LNCAP (cell line): ENCODE measurements around the gene CUX1.

Experiments
- CTCF ChIP-seq: fragments of 450-650 bp; IDR thresholded peaks from 2 replicates; pipeline ENCODE4 v1.5.1; 2017; ENCODE audit warnings: mild to moderate bottlenecking

The CUX1 gene

GRCh38 chr7:102155821-102156441, 338.5 kb downstream of the CUX1 start:
- no peak for TF ChIP-seq CTCF

- no peak for TF ChIP-seq CTCF
Observed at GRCh38 chr7:102156867-102157266, 339.4 kb downstream of the CUX1 start.

GRCh38 chr7:102165136-102165535, 347.7 kb downstream of the CUX1 start:
- TF ChIP-seq CTCF, result no peak

- no peak for TF ChIP-seq CTCF
Observed at GRCh38 chr7:102167254-102167653, 349.8 kb downstream of the CUX1 start.

GRCh38 chr7:102169651-102170392, 352.4 kb downstream of the CUX1 start:
- TF ChIP-seq CTCF, result no peak

GRCh38 chr7:102170393-102170970, 353.1 kb downstream of the CUX1 start:
- no peak for TF ChIP-seq CTCF

- TF ChIP-seq CTCF, result no peak
Observed at GRCh38 chr7:102173669-102174068, 356.2 kb downstream of the CUX1 start.
